Osteoblast (primary cell): ENCODE results near the gene AHDC1. TPM values are rescaled to one million over a fixed set of nuclear protein-coding genes. Genes with fewer than 3 reads are reported as not detected.

Source experiments
- DNase-seq: peaks from one replicate; pipeline ENCODE4 v3.0.0; 2011; ENCODE audit warnings: low spot score, mixed read lengths; ENCODE audit not compliant: insufficient read length; ENCODE audit errors: missing footprints
- H2AFZ ChIP-seq: 2 replicates; pipeline ENCODE4 v1.6.0; 2011; ENCODE audit warnings: mild to moderate bottlenecking, low read length
- H3K27ac ChIP-seq: 2 replicates; pipeline ENCODE4 v1.5.1; 2011; ENCODE audit warnings: mild to moderate bottlenecking, low read depth, low read length, moderate library complexity
- H3K27me3 ChIP-seq: 2 replicates; pipeline ENCODE4 v1.6.0; 2012; ENCODE audit warnings: mild to moderate bottlenecking, control low read depth, inconsistent platforms, low read length, moderate library complexity; ENCODE audit not compliant: insufficient read depth
- H3K36me3 ChIP-seq: 2 replicates; pipeline ENCODE4 v1.5.1; 2011; ENCODE audit warnings: mild to moderate bottlenecking, low read length, control low read depth, moderate library complexity; ENCODE audit not compliant: insufficient read depth
- H3K4me1 ChIP-seq: 2 replicates; pipeline ENCODE4 v1.5.1; 2011; ENCODE audit warnings: mild to moderate bottlenecking, low read length, control low read depth, moderate library complexity; ENCODE audit not compliant: insufficient read depth
- H3K4me2 ChIP-seq: 2 replicates; pipeline ENCODE4 v1.6.0; 2011; ENCODE audit warnings: mild to moderate bottlenecking, low read length; ENCODE audit not compliant: insufficient read depth
- H3K4me3 ChIP-seq: fragments of 200-600 bp; sonication (generic); 3 replicates; pipeline ENCODE4 v1.5.1; 2012; ENCODE audit warnings: mild to moderate bottlenecking, low read length, inconsistent platforms; ENCODE audit not compliant: insufficient read depth
- H3K79me2 ChIP-seq: 2 replicates; pipeline ENCODE4 v1.6.0; 2012; ENCODE audit warnings: mild to moderate bottlenecking, low read length, control low read depth, inconsistent platforms; ENCODE audit not compliant: insufficient read depth
- H3K9me3 ChIP-seq: 2 replicates; pipeline ENCODE4 v1.5.1; 2011; ENCODE audit warnings: low read depth, low read length, control low read depth
- H4K20me1 ChIP-seq: 2 replicates; pipeline ENCODE4 v1.6.0; 2012; ENCODE audit warnings: mild to moderate bottlenecking, low read length, control low read depth; ENCODE audit not compliant: insufficient read depth
- CTCF ChIP-seq: IDR thresholded peaks from 2 replicates; pipeline ENCODE4 v1.5.1; 2011; ENCODE audit warnings: mild to moderate bottlenecking, low read depth, low read length, moderate library complexity; ENCODE audit errors: extremely low read depth
- total RNA-seq: library from RNA; depleted of rRNA; stranded (reverse); fragments of >200 nt; gene quantifications from 2 replicates; pipeline ENCODE4 v1.2.3, GENCODE V29; 2012

AHDC1 gene
- total RNA-seq, 1 donor, result 11.2 TPM

GRCh38 chr1:27617420-27617819 is 13.5 kb upstream of the AHDC1 start:
- no peak overlapping the region for H3K27ac ChIP-seq
- TF ChIP-seq CTCF, result no peak
- H3K27me3 ChIP-seq, result no peaks in the 10 kb centered on the region

DNA sequence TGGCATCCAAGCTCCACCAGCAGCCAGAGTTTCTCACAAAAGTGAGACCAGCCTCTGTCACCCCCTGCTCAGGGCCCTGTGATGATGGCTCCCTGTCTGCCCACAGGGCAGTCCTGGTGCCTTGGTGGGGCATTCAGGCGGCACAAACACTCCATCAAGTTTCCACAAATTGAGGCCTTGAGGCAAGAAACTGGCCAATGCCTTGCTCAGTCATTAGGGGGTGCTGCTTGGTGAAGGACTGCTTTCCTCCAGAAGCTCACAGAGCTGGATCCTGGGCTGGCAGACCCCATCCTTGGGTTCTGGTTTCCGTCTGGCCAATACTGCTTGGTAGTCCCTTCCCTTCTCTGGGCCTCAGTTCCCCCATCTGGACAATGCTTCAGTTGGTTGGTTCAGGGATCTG is 12.5 kb upstream of the AHDC1 start:
- H3K27ac ChIP-seq, result no peak overlapping the region
- TF ChIP-seq CTCF, result peak; percentile 35
- no peaks in the 10 kb centered on the region for H3K79me2 ChIP-seq
- H4K20me1 ChIP-seq, result no peaks in the 10 kb centered on the region
- H2AFZ ChIP-seq, result no peak overlapping the region
- no peaks in the 10 kb centered on the region for H3K36me3 ChIP-seq
- peak; percentile 59 for DNase-seq
- H3K4me1 ChIP-seq, result peaks cover 4% of the 10 kb centered on the region
- no peak overlapping the region for H3K4me3 ChIP-seq
- H3K4me2 ChIP-seq, result no peak overlapping the region
- H3K9me3 ChIP-seq, result no peaks in the 10 kb centered on the region
- no peaks in the 10 kb centered on the region for H3K27me3 ChIP-seq

More at GRCh38 chr1:27617420-27617819, 13.5 kb upstream of the AHDC1 start:
- no peak overlapping the region for H3K4me2 ChIP-seq
- no peaks in the 10 kb centered on the region for H3K79me2 ChIP-seq
- DNase-seq, result no peak
- no peaks in the 10 kb centered on the region for H3K36me3 ChIP-seq
- H2AFZ ChIP-seq, result no peak overlapping the region
- H3K4me1 ChIP-seq, result peaks cover 4% of the 10 kb centered on the region
- no peaks in the 10 kb centered on the region for H4K20me1 ChIP-seq
- H3K9me3 ChIP-seq, result no peaks in the 10 kb centered on the region
- no peak overlapping the region for H3K4me3 ChIP-seq

DNA sequence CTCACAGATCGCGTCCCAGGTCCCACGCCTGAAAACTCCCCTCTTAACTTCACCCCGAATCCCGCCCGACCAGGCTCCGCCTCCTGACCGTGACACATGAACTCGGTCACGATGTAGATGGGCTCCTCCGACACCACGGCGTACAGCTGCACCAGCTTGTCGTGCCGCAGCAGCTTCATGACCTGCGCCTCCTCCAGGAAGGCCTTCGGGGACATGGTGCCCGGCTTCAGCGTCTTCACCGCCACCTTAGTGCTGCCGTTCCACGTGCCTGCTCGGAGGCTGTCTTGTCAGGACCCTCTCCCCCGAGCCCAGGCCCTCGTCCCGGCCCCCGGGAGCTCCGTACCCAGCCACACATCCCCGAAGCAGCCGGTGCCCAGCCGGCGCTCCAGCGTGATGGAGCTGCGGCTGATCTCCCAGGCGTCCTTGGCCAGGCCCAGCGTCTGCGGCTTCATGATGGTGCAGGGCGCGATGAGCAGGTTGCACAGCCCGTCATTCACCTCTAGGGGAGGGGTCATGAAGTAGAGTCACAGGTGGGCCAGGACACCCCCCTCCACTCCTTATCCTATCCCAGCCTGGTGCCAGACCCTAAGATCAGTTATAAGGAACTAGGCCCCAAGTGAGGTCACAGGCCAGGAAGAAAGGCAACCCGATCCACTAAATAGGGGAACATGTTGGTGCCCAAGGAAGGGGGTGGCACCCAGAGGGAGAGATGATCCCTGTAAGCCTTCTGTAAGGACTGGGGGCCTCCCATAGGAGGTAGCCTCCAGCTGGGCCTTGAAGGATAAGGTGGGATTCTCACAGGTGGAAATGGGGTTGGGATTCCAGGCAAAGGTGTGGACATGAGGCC is 11.6 kb upstream of the AHDC1 start:
- Histone ChIP-seq H4K20me1 (no peaks in the 10 kb centered on the region), H3K27ac (no peak overlapping the region), H2AFZ (no peak overlapping the region), H3K9me3 (no peaks in the 10 kb centered on the region), H3K79me2 (no peaks in the 10 kb centered on the region), H3K4me2 (no peak overlapping the region), H3K36me3 (no peaks in the 10 kb centered on the region), H3K4me1 (no peaks in the 10 kb centered on the region), H3K4me3 (no peak overlapping the region), H3K27me3 (peaks cover 3% of the 10 kb centered on the region)
- TF ChIP-seq CTCF, result no peak
- DNase-seq, result peak; percentile 45

- no peak for TF ChIP-seq CTCF
- H3K36me3 ChIP-seq, result no peaks in the 10 kb centered on the region
- no peak overlapping the region for H3K4me2 ChIP-seq
These were observed 10.8 kb upstream of the AHDC1 start for GRCh38 chr1:27614625-27615344.

More at GRCh38 chr1:27614625-27615344, 10.8 kb upstream of the AHDC1 start:
- H3K27me3 ChIP-seq, result peaks cover 11% of the 10 kb centered on the region
- no peak overlapping the region for H2AFZ ChIP-seq
- no peaks in the 10 kb centered on the region for H3K4me1 ChIP-seq
- no peak overlapping the region for H3K27ac ChIP-seq
- H3K4me3 ChIP-seq, result no peak overlapping the region
- H4K20me1 ChIP-seq, result no peaks in the 10 kb centered on the region
- H3K9me3 ChIP-seq, result no peaks in the 10 kb centered on the region
- H3K79me2 ChIP-seq, result no peaks in the 10 kb centered on the region
- peak; percentile 68 for DNase-seq
